GM10266 (cell line): ENCODE data around the gene USP46.
A peak's percentile ranks its signal among the peaks of the same experiment; 100 is the strongest.

Source experiments
- DNase-seq: peaks from one replicate; pipeline ENCODE4 v3.0.0; 2012; ENCODE audit errors: extremely low spot score
- TF ChIP-seq, protein P1 (sequence below): IDR thresholded peaks from 2 replicates; pipeline ENCODE4 v1.5.1; 2012; ENCODE audit warnings: mild to moderate bottlenecking, low read depth; ENCODE audit not compliant: control insufficient read depth, insufficient read depth; ENCODE audit errors: missing control alignments

USP46 gene, protein sequence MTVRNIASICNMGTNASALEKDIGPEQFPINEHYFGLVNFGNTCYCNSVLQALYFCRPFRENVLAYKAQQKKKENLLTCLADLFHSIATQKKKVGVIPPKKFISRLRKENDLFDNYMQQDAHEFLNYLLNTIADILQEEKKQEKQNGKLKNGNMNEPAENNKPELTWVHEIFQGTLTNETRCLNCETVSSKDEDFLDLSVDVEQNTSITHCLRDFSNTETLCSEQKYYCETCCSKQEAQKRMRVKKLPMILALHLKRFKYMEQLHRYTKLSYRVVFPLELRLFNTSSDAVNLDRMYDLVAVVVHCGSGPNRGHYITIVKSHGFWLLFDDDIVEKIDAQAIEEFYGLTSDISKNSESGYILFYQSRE

DNA sequence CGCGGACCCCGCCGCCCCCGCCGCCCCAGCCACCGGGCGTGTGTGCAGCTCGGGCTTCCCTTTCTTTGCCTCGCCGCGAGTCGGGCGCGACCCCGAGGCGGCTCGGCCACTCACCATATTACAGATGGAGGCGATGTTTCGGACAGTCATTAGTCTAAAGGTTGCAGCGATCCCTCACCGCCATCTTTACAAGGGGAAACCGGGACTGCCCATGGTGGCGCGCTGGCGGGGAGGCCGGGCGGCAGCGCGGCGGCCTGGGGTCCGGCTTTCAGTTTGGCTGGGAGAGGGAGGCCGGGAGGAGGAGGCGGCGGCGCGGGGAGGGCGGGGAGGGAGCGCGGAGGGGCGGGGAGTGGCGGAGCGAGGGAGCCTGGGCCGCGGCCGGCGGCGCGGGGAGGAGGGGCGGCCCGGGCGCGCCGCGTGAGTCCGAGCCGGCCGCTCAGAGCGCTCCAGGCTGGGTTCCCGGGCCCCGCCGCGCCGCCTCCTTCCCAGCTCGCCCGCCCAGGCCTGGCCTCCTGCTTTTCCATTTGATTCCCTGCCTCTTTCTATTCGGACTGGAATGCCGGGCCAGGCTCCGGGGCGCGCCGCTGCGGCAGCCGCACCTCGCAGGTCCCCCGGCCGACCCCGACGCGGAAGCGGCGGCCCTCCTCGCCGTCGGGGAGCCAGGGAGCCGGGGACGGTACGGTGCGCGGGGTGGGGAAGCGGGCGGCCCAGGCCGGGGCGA lies at the start of gene USP46:
Gene USP46 (minus strand): TSS at position 301 of the 721 bp plus-strand sequence. CDS start 151 bp downstream, at position 150.
- TF ChIP-seq, protein P1, sequence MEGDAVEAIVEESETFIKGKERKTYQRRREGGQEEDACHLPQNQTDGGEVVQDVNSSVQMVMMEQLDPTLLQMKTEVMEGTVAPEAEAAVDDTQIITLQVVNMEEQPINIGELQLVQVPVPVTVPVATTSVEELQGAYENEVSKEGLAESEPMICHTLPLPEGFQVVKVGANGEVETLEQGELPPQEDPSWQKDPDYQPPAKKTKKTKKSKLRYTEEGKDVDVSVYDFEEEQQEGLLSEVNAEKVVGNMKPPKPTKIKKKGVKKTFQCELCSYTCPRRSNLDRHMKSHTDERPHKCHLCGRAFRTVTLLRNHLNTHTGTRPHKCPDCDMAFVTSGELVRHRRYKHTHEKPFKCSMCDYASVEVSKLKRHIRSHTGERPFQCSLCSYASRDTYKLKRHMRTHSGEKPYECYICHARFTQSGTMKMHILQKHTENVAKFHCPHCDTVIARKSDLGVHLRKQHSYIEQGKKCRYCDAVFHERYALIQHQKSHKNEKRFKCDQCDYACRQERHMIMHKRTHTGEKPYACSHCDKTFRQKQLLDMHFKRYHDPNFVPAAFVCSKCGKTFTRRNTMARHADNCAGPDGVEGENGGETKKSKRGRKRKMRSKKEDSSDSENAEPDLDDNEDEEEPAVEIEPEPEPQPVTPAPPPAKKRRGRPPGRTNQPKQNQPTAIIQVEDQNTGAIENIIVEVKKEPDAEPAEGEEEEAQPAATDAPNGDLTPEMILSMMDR: no peak
- DNase-seq: peak; percentile 94

DNA sequence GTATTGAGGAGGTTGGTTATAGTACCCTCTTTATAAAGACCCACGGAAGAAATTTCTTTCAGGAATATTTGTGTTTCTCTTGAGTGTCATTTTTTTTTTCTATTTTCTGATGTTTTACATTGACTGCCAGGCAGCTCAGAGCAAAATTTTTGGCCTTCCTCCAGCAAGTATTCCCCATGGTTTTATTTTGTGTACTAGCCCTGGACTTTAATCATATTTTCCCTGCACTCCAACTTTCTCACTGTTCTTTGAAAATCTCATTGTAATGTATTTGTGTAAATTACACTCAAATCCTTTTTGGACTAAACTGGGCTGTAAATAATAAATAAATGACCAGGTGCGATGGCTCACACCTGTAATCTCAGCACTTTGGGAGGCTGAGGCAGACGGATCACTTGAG lies 45.6 kb upstream of the USP46 start:
- DNase-seq: no peak
- TF ChIP-seq, protein P1: no peak

DNA sequence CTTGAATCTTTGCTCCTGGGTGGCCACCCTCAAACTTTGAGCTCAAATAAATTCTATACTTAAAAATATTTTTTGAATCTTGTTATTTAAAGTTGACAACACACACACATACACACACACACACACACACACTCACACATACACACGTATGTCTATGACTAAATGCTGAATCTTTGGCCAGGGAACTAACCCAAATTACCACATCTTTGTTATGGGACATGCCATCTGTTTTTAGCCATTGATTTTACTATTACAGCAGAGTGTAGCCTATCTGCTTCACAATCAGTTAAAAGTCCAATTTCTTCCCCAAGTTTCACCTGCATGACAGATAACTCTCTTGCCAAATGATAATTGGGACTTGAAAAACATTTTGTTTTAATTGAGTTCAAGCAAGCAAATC lies 45.0 kb upstream of the USP46 start:
- TF ChIP-seq, protein P1: no peak
- DNase-seq: no peak

DNA sequence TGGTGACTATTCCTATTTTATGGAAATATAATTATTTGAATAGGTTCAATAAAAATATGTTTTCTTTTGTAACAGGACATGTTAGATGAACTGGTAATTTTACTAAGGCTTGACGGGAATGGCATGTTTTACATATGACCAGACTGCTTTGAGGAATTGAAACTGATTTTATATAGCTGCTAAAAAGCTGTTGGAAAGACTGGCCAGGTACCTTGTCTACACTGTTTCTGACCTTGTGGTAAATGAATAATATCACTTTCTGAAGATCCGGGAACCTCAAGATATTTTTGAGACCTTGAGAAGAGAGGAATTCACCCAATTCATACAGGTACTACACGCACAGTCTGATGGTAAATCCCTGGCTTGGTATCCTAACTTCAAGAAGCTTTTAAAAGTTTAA lies 42.1 kb upstream of the USP46 start:
- TF ChIP-seq, protein P1: no peak
- no peak for DNase-seq

DNA sequence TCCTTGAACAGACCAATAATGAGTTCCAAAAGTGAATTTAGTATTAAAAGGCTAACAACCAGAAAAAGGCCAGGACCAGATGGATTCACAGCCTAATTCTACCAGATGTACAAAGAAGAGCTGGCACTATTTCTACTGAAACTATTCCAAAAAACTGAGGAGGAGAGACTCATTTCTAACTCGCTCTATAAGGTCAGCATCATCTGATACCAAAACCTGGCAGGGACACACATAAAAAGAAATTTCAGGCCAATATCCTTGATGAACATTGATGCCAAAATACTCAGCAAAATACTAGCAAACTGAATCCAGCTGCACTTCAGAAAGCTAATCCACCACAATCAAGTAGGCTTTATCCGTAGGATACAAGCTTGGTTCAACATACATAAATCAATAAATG lies 35.8 kb upstream of the USP46 start:
- DNase-seq: no peak
- TF ChIP-seq, protein P1: no peak

DNA sequence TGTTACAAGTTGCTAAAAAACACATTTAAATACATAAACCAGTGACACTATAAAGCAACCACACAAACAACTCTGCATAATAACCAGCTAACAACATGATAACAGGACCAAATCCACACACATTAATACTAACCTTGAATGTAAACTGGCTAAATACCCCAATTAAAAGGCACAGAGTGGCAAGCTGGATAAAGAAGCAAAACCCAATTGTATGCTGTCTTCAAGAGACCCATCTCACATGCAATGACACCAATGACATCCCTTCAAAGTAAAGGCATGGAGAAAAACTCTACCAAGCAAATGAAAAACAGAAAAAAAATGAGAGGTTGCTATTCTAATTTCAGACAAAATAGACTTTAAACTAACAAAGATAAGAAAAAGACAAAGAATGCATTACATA lies 34.4 kb upstream of the USP46 start:
- TF ChIP-seq, protein P1: no peak

DNA sequence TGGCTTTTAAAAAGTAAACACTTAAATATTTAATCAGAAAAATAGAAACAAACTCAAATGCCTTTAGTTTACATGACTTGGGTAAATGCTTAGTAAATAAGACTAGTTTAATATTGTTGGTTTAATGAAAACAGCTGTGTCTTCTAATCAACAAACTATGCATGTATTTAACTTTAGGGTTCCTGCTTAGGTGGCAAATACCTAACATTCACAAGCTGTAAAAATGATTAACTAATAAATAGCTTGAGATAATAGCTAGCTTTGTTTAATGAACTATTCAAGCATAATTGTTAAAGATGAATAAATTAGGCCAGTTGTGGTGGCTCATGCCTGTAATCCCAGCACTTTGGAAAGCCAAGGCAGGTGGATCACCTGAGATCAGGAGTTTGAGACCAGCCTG lies 30.0 kb upstream of the USP46 start:
- TF ChIP-seq, protein P1: no peak
- no peak for DNase-seq

More for the DNA sequence above, 34.4 kb upstream of the USP46 start:
- DNase-seq: no peak
